SK-N-SH (cell line): ENCODE results near the gene DDX41. TPM values are rescaled to one million over a fixed set of nuclear protein-coding genes. Genes with fewer than 3 reads are reported as not detected.

Source experiments
- CTCF ChIA-PET: fragments of 300-600, 350-600 bp; formaldehyde crosslinking; extraction: SDS; loops from one replicate; lab custom pipeline; 2021; lab: Yijun Ruan, JAX
- POLR2A ChIA-PET: fragments of 350-600 bp; sonication (Branson Sonifier 250); formaldehyde crosslinking; extraction: SDS; loops from one replicate; lab custom pipeline; 2020; ENCODE audit warnings: antibody characterized with exemption, inconsistent platforms; lab: Yijun Ruan, JAX
- DNase-seq: peaks from one replicate; pipeline ENCODE4 v3.0.0; 2012
- H2AFZ ChIP-seq: fragments of 200-600 bp; sonication (generic); 2 replicates; pipeline ENCODE4 v1.8.1; 2016; ENCODE audit warnings: antibody characterized with exemption, mild to moderate bottlenecking, low read depth
- H3F3A ChIP-seq: fragments of 200-600 bp; sonication (generic); replicated peaks from 2 replicates; pipeline ENCODE3; 2016; ENCODE audit warnings: antibody characterized with exemption, mild to moderate bottlenecking; ENCODE audit not compliant: insufficient read depth
- H3K27ac ChIP-seq, 2 experiments: fragments of 200-500 bp in 1 of 2; fragments of 200-600 bp in 1 of 2; sonication (Bioruptor generic) in 1 of 2; sonication (generic), shearing (Covaris generic) in 1 of 2; 2 replicates each; pipeline versions ENCODE4 v1.5.1 to v1.6.1; 2014 to 2016; ENCODE audit warnings: low read depth in 2 of 2, inconsistent platforms in 1 of 2, low read length in 1 of 2, mild to moderate bottlenecking in 1 of 2, mixed read lengths in 1 of 2
- H3K27me3 ChIP-seq: fragments of 200-600 bp; sonication (generic), shearing (Covaris generic); 2 replicates; pipeline ENCODE4 v1.6.1; 2016; ENCODE audit warnings: mixed run types; ENCODE audit not compliant: insufficient read depth
- H3K36me3 ChIP-seq, 2 experiments: fragments of 200-500 bp in 1 of 2; fragments of 200-600 bp in 1 of 2; sonication (Bioruptor generic) in 1 of 2; sonication (generic) in 1 of 2; replicated peaks in 1 of 2; 2 replicates each; pipeline versions ENCODE3 to v1.5.1; 2014 to 2016; ENCODE audit warnings: low read length in 1 of 2, mild to moderate bottlenecking in 1 of 2; ENCODE audit not compliant: insufficient read depth in 2 of 2, control insufficient read depth in 1 of 2
- H3K4me1 ChIP-seq, 2 experiments: fragments of 200-500 bp in 1 of 2; fragments of 200-600 bp in 1 of 2; sonication (Bioruptor generic) in 1 of 2; sonication (generic), shearing (Covaris generic) in 1 of 2; 2 replicates each; pipeline versions ENCODE4 v1.5.1 to v1.6.1; 2014 to 2016; ENCODE audit warnings: low read depth in 1 of 2, low read length in 1 of 2, mixed run types in 1 of 2; ENCODE audit not compliant: insufficient read depth in 2 of 2, control insufficient read depth in 1 of 2
- H3K4me2 ChIP-seq: fragments of 200-600 bp; sonication (generic), shearing (Covaris generic); 2 replicates; pipeline ENCODE4 v1.6.1; 2017; ENCODE audit warnings: mixed run types
- H3K4me3 ChIP-seq, 2 experiments: fragments of 200-500 bp in 1 of 2; fragments of 200-600 bp in 1 of 2; sonication (Bioruptor generic) in 1 of 2; sonication (generic), shearing (Covaris generic) in 1 of 2; 2 replicates each; pipeline versions ENCODE4 v1.5.1 to v1.8.1; 2014 to 2016; ENCODE audit warnings: low read depth in 2 of 2, inconsistent platforms in 1 of 2, low read length in 1 of 2, mild to moderate bottlenecking in 1 of 2, mixed read lengths in 1 of 2, moderate library complexity in 1 of 2
- H3K79me2 ChIP-seq: fragments of 200-600 bp; sonication (generic); 2 replicates; pipeline ENCODE4 v1.8.1; 2017; ENCODE audit warnings: mild to moderate bottlenecking; ENCODE audit not compliant: insufficient read depth
- H3K9ac ChIP-seq: fragments of 200-600 bp; sonication (generic); 2 replicates; pipeline ENCODE4 v1.6.1; 2017; ENCODE audit warnings: mixed run types
- H3K9me2 ChIP-seq: fragments of 200-600 bp; sonication (generic); 2 replicates; pipeline ENCODE4 v1.6.1; 2017; ENCODE audit warnings: mixed run types
- H3K9me3 ChIP-seq: fragments of 200-600 bp; sonication (generic); 2 replicates; pipeline ENCODE4 v1.6.1; 2017; ENCODE audit warnings: mixed run types, mild to moderate bottlenecking, moderate library complexity
- H4K20me1 ChIP-seq: fragments of 200-600 bp; sonication (generic); 2 replicates; pipeline ENCODE4 v1.6.1; 2017; ENCODE audit warnings: mild to moderate bottlenecking, mixed run types; ENCODE audit not compliant: insufficient read depth
- ELF1 ChIP-seq: IDR thresholded peaks from 2 replicates; pipeline ENCODE4 v1.4.0; 2012
- EP300 ChIP-seq, 2 experiments: IDR thresholded peaks; 2 replicates each; pipeline versions ENCODE4 v1.4.0 to v1.6.1; 2012; ENCODE audit warnings: borderline replicate concordance in 1 of 2, low read depth in 1 of 2, low read length in 1 of 2
- GATA2 ChIP-seq: sonication (generic); formaldehyde crosslinking; IDR thresholded peaks from 2 replicates; pipeline ENCODE4 v1.5.0; 2020; ENCODE audit warnings: mild to moderate bottlenecking, missing genetic modification reagents
- MXI1 ChIP-seq: IDR thresholded peaks from 2 replicates; pipeline ENCODE4 v1.6.1; 2012; ENCODE audit warnings: mild to moderate bottlenecking, low read depth, low read length, improper control_type of control experiment
- POLR2AphosphoS5 ChIP-seq: IDR thresholded peaks from 2 replicates; pipeline ENCODE4 v1.6.1; 2012; ENCODE audit warnings: low read depth, low read length
- RAD21 ChIP-seq: IDR thresholded peaks from 2 replicates; pipeline ENCODE4 v1.6.1; 2012; ENCODE audit warnings: mild to moderate bottlenecking, low read length
- RCOR1 ChIP-seq: fragments of 150-350 bp; IDR thresholded peaks from 2 replicates; pipeline ENCODE4 v1.6.1; 2017; ENCODE audit warnings: antibody characterized with exemption, low read length
- SIN3A ChIP-seq: IDR thresholded peaks from 2 replicates; pipeline ENCODE4 v1.6.1; 2012; ENCODE audit warnings: low read depth, mild to moderate bottlenecking, low read length, moderate library complexity, borderline replicate concordance
- TCF12 ChIP-seq: IDR thresholded peaks from 2 replicates; pipeline ENCODE4 v1.4.0; 2012
- WGBS: methylation state at CpG from one replicate; pipeline ENCODE4 v1.1.6; 2017; ENCODE audit warnings: low lambda C conversion rate; 5-methylcytosine and 5-hydroxymethylcytosine counted together
- polyA plus RNA-seq, 3 experiments: library from polyadenylated mRNA; depleted of rRNA; stranded (reverse); fragments of >200 nt; gene quantifications; 2 replicates each; pipeline ENCODE4 v1.2.3, GENCODE V29; 2012
- TF ChIP-seq, protein P1 (sequence below): fragments of 200-600 bp; sonication (generic); IDR thresholded peaks from 2 replicates; pipeline ENCODE4 v1.6.1; 2017; ENCODE audit warnings: antibody characterized with exemption, mild to moderate bottlenecking, moderate library complexity
- TF ChIP-seq, protein P2 (sequence below): IDR thresholded peaks from 2 replicates; pipeline ENCODE4 v1.6.1; 2012; ENCODE audit warnings: mild to moderate bottlenecking, low read depth, low read length, moderate library complexity
- TF ChIP-seq, protein P3 (sequence below): IDR thresholded peaks from 2 replicates; pipeline ENCODE4; 2012

DDX41 gene
- polyA plus RNA-seq, 1 of the 3 experiments (the other 2 are of a cell fraction), result 176 TPM

- Histone ChIP-seq H3K9me2 (no peaks in the 10 kb centered on the region), H3K9me3 (no peaks in the 10 kb centered on the region), H3K27me3 (no peaks in the 10 kb centered on the region), H3K27ac (peak overlapping the region; percentile 69 to 95; a peak in 3 of 4 replicates), H3K9ac (no peak overlapping the region), H3K4me3 (no peak overlapping the region), H3K79me2 (no peaks in the 10 kb centered on the region), H3K36me3 (peaks cover 5 to 8% of the 10 kb centered on the region in 2 experiments), H3F3A (peaks cover 89% of the 10 kb centered on the region), H3K4me2 (peak overlapping the region; percentile 8; the same call in 1 of the 2 replicates), H2AFZ (no peak overlapping the region), H4K20me1 (peaks cover 13% of the 10 kb centered on the region), H3K4me1 (peaks cover 6 to 84% of the 10 kb centered on the region in 2 experiments; a peak in 3 of 4 replicates)
- WGBS, result 46% methylated on average over 18 of the region's 18 CpGs
- DNase-seq, result peak; percentile 73
- POLR2A ChIA-PET, result interaction anchor here (0.9 to 4.7 kb wide), 6 partner anchors 8 to 31 kb away, joined by 3 to 39 read pairs (median 3); partner anchors contain the start of gene PDLIM7
- CTCF ChIA-PET, result interaction anchor here (0.8 to 20.3 kb wide), 10 partner anchors 10 to 169 kb away, joined by 3 to 215 read pairs (median 6); partner anchors contain the start of gene PDLIM7
- TF ChIP-seq GATA2 (peak; percentile 86), POLR2AphosphoS5 (peak; percentile 51), ELF1 (0 out of 2 replicates have a peak, but pooled peaks have one; percentile 20), SIN3A (no peak), MXI1 (peak; percentile 61), TCF12 (peak; percentile 43; the same call in 1 of the 2 replicates), RCOR1 (peak; percentile 31; the same call in 1 of the 2 replicates), RAD21 (0 out of 2 replicates have a peak, but pooled peaks have one; percentile 12), EP300 (IDR thresholded peaks at IDR 0.05; ENCODE audit: borderline replicate concordance in 1 of 2, low read depth in 1 of 2, low read length in 1 of 2) (peak in 1 of 2 experiments; percentile 7; a peak in 1 of 4 replicates)
- TF ChIP-seq, protein P1, sequence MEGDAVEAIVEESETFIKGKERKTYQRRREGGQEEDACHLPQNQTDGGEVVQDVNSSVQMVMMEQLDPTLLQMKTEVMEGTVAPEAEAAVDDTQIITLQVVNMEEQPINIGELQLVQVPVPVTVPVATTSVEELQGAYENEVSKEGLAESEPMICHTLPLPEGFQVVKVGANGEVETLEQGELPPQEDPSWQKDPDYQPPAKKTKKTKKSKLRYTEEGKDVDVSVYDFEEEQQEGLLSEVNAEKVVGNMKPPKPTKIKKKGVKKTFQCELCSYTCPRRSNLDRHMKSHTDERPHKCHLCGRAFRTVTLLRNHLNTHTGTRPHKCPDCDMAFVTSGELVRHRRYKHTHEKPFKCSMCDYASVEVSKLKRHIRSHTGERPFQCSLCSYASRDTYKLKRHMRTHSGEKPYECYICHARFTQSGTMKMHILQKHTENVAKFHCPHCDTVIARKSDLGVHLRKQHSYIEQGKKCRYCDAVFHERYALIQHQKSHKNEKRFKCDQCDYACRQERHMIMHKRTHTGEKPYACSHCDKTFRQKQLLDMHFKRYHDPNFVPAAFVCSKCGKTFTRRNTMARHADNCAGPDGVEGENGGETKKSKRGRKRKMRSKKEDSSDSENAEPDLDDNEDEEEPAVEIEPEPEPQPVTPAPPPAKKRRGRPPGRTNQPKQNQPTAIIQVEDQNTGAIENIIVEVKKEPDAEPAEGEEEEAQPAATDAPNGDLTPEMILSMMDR, result no peak
- TF ChIP-seq, protein P2, sequence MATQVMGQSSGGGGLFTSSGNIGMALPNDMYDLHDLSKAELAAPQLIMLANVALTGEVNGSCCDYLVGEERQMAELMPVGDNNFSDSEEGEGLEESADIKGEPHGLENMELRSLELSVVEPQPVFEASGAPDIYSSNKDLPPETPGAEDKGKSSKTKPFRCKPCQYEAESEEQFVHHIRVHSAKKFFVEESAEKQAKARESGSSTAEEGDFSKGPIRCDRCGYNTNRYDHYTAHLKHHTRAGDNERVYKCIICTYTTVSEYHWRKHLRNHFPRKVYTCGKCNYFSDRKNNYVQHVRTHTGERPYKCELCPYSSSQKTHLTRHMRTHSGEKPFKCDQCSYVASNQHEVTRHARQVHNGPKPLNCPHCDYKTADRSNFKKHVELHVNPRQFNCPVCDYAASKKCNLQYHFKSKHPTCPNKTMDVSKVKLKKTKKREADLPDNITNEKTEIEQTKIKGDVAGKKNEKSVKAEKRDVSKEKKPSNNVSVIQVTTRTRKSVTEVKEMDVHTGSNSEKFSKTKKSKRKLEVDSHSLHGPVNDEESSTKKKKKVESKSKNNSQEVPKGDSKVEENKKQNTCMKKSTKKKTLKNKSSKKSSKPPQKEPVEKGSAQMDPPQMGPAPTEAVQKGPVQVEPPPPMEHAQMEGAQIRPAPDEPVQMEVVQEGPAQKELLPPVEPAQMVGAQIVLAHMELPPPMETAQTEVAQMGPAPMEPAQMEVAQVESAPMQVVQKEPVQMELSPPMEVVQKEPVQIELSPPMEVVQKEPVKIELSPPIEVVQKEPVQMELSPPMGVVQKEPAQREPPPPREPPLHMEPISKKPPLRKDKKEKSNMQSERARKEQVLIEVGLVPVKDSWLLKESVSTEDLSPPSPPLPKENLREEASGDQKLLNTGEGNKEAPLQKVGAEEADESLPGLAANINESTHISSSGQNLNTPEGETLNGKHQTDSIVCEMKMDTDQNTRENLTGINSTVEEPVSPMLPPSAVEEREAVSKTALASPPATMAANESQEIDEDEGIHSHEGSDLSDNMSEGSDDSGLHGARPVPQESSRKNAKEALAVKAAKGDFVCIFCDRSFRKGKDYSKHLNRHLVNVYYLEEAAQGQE, result no peak
- TF ChIP-seq, protein P3, sequence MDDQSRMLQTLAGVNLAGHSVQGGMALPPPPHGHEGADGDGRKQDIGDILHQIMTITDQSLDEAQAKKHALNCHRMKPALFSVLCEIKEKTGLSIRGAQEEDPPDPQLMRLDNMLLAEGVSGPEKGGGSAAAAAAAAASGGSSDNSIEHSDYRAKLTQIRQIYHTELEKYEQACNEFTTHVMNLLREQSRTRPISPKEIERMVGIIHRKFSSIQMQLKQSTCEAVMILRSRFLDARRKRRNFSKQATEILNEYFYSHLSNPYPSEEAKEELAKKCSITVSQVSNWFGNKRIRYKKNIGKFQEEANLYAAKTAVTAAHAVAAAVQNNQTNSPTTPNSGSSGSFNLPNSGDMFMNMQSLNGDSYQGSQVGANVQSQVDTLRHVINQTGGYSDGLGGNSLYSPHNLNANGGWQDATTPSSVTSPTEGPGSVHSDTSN, result peak; percentile 30
Measured at GRCh38 chr5:177478711-177479646, 37.8 kb downstream of the DDX41 start.
